Liver (tissue), 3 donors: ENCODE results near the gene SLC28A2.

Experiments used
- FOXA1 ChIP-seq: IDR thresholded peaks from 2 replicates; pipeline ENCODE4 v1.6.1; 2016; ENCODE audit warnings: antibody characterized with exemption
- FOXA2 ChIP-seq: IDR thresholded peaks from 2 replicates; pipeline ENCODE4 v1.6.1; 2016; ENCODE audit warnings: antibody characterized with exemption
- GABPA ChIP-seq, 2 donors: IDR thresholded peaks in 1 of 2; conservative IDR thresholded peaks in 1 of 2; 2 replicates each; pipeline ENCODE4 v1.6.1; 2016; ENCODE audit warnings: antibody characterized with exemption in 2 of 2, mild to moderate bottlenecking in 1 of 2, moderate library complexity in 1 of 2
- HNF4G ChIP-seq: IDR thresholded peaks from 2 replicates; pipeline ENCODE4 v1.6.1; 2016; ENCODE audit warnings: antibody characterized with exemption
- MAX ChIP-seq: IDR thresholded peaks from 2 replicates; pipeline ENCODE4 v1.6.1; 2016; ENCODE audit warnings: antibody characterized with exemption
- NR2F2 ChIP-seq: IDR thresholded peaks from 2 replicates; pipeline ENCODE4 v1.6.1; 2016; ENCODE audit warnings: antibody characterized with exemption
- RAD21 ChIP-seq, 2 donors: IDR thresholded peaks; 2 replicates each; pipeline ENCODE4 v1.6.1; 2016; ENCODE audit warnings: antibody characterized with exemption in 2 of 2, mild to moderate bottlenecking in 2 of 2
- REST ChIP-seq: IDR thresholded peaks from 2 replicates; pipeline ENCODE4 v1.6.1; 2016; ENCODE audit warnings: antibody characterized with exemption, mild to moderate bottlenecking
- SP1 ChIP-seq: IDR thresholded peaks from 2 replicates; pipeline ENCODE4 v1.6.1; 2018; ENCODE audit warnings: antibody characterized with exemption, mild to moderate bottlenecking
- TAF1 ChIP-seq: conservative IDR thresholded peaks from 2 replicates; pipeline ENCODE4 v1.6.1; 2016; ENCODE audit warnings: antibody characterized with exemption, mild to moderate bottlenecking
- YY1 ChIP-seq: IDR thresholded peaks from 2 replicates; pipeline ENCODE4 v1.6.1; 2016; ENCODE audit warnings: antibody characterized with exemption, mild to moderate bottlenecking
- ZBTB33 ChIP-seq: IDR thresholded peaks from 2 replicates; pipeline ENCODE4 v1.6.1; 2016; ENCODE audit warnings: antibody characterized with exemption
- TF ChIP-seq, protein P1 (sequence below): fragments of 150-350 bp; IDR thresholded peaks from 2 replicates; pipeline ENCODE4 v1.5.1; 2017; ENCODE audit warnings: improper control_type of control experiment, low read depth, low read length; ENCODE audit not compliant: missing input control
- donor health status: healthy.
- donor health status: healthy.

DNA sequence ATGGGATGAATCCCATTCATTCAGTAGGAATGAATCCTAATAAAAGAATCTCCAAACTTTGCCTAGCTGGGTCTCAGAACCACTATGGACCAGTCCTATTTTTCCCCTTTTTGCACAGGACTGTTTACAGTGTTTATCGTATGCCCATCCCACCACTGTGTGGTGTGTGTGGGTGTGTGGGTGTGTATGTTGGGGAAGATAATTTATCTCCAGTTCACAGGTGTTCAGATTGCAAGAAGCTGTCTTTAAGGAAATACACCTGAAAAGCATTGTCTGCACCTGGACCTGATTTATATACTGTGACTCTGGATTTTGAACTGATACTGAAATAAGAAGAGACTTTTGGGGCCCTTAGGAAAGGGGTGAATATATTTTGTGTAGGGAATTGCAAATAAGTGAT is 39.5 kb upstream of the SLC28A2 start:
- TF ChIP-seq, protein P1, sequence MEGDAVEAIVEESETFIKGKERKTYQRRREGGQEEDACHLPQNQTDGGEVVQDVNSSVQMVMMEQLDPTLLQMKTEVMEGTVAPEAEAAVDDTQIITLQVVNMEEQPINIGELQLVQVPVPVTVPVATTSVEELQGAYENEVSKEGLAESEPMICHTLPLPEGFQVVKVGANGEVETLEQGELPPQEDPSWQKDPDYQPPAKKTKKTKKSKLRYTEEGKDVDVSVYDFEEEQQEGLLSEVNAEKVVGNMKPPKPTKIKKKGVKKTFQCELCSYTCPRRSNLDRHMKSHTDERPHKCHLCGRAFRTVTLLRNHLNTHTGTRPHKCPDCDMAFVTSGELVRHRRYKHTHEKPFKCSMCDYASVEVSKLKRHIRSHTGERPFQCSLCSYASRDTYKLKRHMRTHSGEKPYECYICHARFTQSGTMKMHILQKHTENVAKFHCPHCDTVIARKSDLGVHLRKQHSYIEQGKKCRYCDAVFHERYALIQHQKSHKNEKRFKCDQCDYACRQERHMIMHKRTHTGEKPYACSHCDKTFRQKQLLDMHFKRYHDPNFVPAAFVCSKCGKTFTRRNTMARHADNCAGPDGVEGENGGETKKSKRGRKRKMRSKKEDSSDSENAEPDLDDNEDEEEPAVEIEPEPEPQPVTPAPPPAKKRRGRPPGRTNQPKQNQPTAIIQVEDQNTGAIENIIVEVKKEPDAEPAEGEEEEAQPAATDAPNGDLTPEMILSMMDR, result no peak
- TF ChIP-seq FOXA2 (no peak), MAX (no peak), REST (no peak), GABPA (IDR thresholded peaks at IDR 0.05 in 1 of 2, conservative IDR thresholded peaks at IDR 0.05 in 1 of 2) (no peak), TAF1 (no peak), ZBTB33 (no peak), FOXA1 (no peak), SP1 (no peak), YY1 (no peak), NR2F2 (no peak), RAD21 (IDR thresholded peaks at IDR 0.05) (no peak), HNF4G (no peak)
